Suprapubic skin (tissue), 4 donors: Measurements from ENCODE around the gene ATP2A3. TPM values are rescaled to one million over a fixed set of nuclear protein-coding genes. Genes with fewer than 3 reads are reported as not detected.

ENCODE experiments used
- DNase-seq, 2 donors: peaks; one replicate each; pipeline ENCODE4 v3.0.0-alpha.2; 2019; ENCODE audit warnings: low spot score in 2 of 2
- H3K27ac ChIP-seq: fragments of 200-600 bp; sonication (generic); one replicate; pipeline ENCODE4 v1.5.1; 2019
- H3K27me3 ChIP-seq: fragments of 200-600 bp; sonication (generic); one replicate; pipeline ENCODE4 v1.5.1; 2019
- H3K36me3 ChIP-seq: fragments of 200-600 bp; sonication (generic); one replicate; pipeline ENCODE4 v1.5.1; 2019
- H3K4me1 ChIP-seq: fragments of 200-600 bp; sonication (generic); one replicate; pipeline ENCODE4 v1.5.1; 2019
- H3K4me3 ChIP-seq: fragments of 200-600 bp; sonication (generic); one replicate; pipeline ENCODE4 v1.5.1; 2019; ENCODE audit warnings: mild to moderate bottlenecking
- H3K9me3 ChIP-seq: fragments of 200-600 bp; sonication (generic); one replicate; pipeline ENCODE4 v1.5.1; 2019
- EP300 ChIP-seq: sonication (generic); formaldehyde crosslinking; IDR thresholded peaks from one replicate; pipeline ENCODE4 v1.6.1; 2017; ENCODE audit warnings: antibody characterized with exemption
- POLR2A ChIP-seq, 2 donors: fragments of 450-650 bp; IDR thresholded peaks; one replicate each; pipeline ENCODE4 v1.6.1; 2017; ENCODE audit warnings: antibody characterized with exemption in 2 of 2, mild to moderate bottlenecking in 2 of 2, moderate library complexity in 2 of 2
- POLR2AphosphoS5 ChIP-seq, 3 donors: sonication (generic); formaldehyde crosslinking; IDR thresholded peaks; one replicate each; pipeline ENCODE4 v1.6.1; 2017; ENCODE audit warnings: antibody characterized with exemption in 3 of 3
- WGBS: methylation state at CpG from one replicate; pipeline ENCODE4 v1.1.5; 2018; 5-methylcytosine and 5-hydroxymethylcytosine counted together
- total RNA-seq, 4 donors: library from RNA; depleted of rRNA; stranded (reverse); fragments of >200 nt; gene quantifications; one replicate each; pipeline ENCODE4 v1.1.0, GENCODE V29; 2016
- TF ChIP-seq, protein P1 (sequence below), 2 donors: fragments of 200-600 bp in 1 of 2; fragments of 450-650 bp in 1 of 2; sonication (generic) in 1 of 2; IDR thresholded peaks; one replicate each; pipeline ENCODE4 v1.5.1; 2016 to 2019; ENCODE audit warnings: antibody characterized with exemption in 2 of 2, mild to moderate bottlenecking in 1 of 2, moderate library complexity in 1 of 2

Gene ATP2A3
- total RNA-seq, 4 donors from 2014 or later = 22.4 to 61.7 (median 34.7) TPM

DNA sequence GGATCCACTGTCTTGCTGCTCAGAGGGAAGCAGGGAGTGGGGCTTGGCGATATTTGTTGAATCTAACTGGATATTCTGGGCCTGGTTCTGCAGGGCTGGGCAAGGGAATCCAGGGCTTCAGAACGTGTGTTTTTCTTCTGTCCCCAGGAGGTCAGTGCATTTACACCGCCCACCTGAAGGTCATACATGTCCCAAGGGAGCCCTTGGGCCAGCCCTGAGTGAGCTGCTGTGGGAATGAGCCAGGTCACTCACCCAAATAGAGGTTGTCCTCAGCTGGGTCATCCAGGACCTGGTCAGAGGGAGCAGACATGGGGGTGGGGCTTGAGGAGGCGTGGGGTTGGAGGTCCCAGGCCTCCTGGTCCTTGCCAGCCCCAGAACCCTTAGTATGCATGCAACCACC is 82.0 kb downstream of the ATP2A3 start:
- TF ChIP-seq, protein P1, sequence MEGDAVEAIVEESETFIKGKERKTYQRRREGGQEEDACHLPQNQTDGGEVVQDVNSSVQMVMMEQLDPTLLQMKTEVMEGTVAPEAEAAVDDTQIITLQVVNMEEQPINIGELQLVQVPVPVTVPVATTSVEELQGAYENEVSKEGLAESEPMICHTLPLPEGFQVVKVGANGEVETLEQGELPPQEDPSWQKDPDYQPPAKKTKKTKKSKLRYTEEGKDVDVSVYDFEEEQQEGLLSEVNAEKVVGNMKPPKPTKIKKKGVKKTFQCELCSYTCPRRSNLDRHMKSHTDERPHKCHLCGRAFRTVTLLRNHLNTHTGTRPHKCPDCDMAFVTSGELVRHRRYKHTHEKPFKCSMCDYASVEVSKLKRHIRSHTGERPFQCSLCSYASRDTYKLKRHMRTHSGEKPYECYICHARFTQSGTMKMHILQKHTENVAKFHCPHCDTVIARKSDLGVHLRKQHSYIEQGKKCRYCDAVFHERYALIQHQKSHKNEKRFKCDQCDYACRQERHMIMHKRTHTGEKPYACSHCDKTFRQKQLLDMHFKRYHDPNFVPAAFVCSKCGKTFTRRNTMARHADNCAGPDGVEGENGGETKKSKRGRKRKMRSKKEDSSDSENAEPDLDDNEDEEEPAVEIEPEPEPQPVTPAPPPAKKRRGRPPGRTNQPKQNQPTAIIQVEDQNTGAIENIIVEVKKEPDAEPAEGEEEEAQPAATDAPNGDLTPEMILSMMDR (IDR thresholded peaks at IDR 0.05) = no peak
- no peak for TF ChIP-seq POLR2AphosphoS5 (IDR thresholded peaks at IDR 0.05)
- no peak for TF ChIP-seq EP300
- no peak for TF ChIP-seq POLR2A (IDR thresholded peaks at IDR 0.05)
- Histone ChIP-seq H3K27ac (no peak overlapping the region), H3K4me3 (no peak overlapping the region), H3K4me1 (peaks cover 31% of the 10 kb centered on the region), H3K36me3 (peaks cover 41% of the 10 kb centered on the region), H3K9me3 (no peaks in the 10 kb centered on the region), H3K27me3 (no peaks in the 10 kb centered on the region)
- DNase-seq = no peak
- WGBS = 83% methylated on average over 3 of the region's 4 CpGs

- Histone ChIP-seq H3K36me3 (peaks cover 51% of the 10 kb centered on the region), H3K9me3 (no peaks in the 10 kb centered on the region), H3K27ac (no peak overlapping the region)
These were observed 83.3 kb downstream of the ATP2A3 start for GRCh38 chr17:3880983-3881382.

DNA sequence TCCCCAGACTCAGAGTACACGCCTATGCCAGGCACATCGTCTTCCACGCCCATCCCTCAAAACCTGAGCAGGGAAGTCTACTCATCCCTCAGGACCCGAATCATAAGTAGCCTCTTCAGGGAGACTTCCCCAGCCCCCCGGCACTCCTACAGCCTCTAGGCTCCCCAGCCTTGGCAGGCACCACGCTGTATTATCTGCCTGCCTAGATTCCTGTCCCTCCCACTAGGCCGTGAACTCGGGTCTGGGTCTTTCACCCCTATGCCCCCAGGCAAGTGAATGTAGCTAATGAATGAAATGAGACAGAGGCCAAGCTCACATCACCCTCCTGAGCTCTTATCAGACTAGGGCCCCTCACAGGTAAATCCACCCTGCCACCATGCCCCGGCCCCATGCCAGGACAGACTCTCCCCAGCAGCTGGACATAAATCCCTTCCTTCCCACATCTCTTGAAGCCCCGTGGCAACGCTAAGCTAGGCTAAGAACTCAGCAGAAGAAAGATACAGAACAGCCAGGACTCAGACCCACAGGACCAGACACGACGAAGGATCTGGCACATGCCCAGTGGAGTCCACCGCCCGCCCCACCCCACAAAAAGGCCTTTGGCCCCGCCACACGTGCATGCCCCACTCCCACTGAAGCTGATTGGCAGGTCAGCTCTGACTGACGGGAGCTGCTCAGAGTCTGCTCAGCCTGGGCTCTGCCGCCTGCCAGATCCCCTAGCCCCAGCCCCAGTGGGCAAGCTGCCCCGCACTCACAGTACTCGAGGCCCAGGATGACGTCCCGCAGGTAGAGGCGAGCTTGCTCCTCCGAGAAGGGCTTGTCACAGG is 84.4 kb downstream of the ATP2A3 start:
- peaks cover 52% of the 10 kb centered on the region for H3K36me3 ChIP-seq

More at GRCh38 chr17:3880983-3881382, 83.3 kb downstream of the ATP2A3 start:
- WGBS = 93% methylated on average over 7 of the region's 7 CpGs
- no peak for TF ChIP-seq EP300
- no peak for TF ChIP-seq POLR2A (IDR thresholded peaks at IDR 0.05)
- TF ChIP-seq, protein P1 (IDR thresholded peaks at IDR 0.05) = no peak
- TF ChIP-seq POLR2AphosphoS5 (IDR thresholded peaks at IDR 0.05) = no peak
- H3K4me3 ChIP-seq = no peak overlapping the region
- DNase-seq = no peak
- peaks cover 18% of the 10 kb centered on the region for H3K4me1 ChIP-seq
- no peaks in the 10 kb centered on the region for H3K27me3 ChIP-seq

GRCh38 chr17:3879186-3879585 is 85.1 kb downstream of the ATP2A3 start:
- Histone ChIP-seq H3K4me1 (peaks cover 9% of the 10 kb centered on the region), H3K36me3 (peaks cover 45% of the 10 kb centered on the region), H3K27me3 (no peaks in the 10 kb centered on the region), H3K27ac (no peak overlapping the region), H3K4me3 (no peak overlapping the region), H3K9me3 (no peaks in the 10 kb centered on the region)
- 35% methylated on average over 5 of the region's 5 CpGs for WGBS
- TF ChIP-seq EP300 = no peak
- TF ChIP-seq POLR2A (IDR thresholded peaks at IDR 0.05) = no peak
- TF ChIP-seq, protein P1 (IDR thresholded peaks at IDR 0.05) = no peak
- no peak for TF ChIP-seq POLR2AphosphoS5 (IDR thresholded peaks at IDR 0.05)
- no peak for DNase-seq

More for the DNA sequence above, 84.4 kb downstream of the ATP2A3 start:
- no peak for DNase-seq
- H3K4me3 ChIP-seq = no peak overlapping the region
- H3K27ac ChIP-seq = no peak overlapping the region
- peaks cover 9% of the 10 kb centered on the region for H3K4me1 ChIP-seq
- no peaks in the 10 kb centered on the region for H3K9me3 ChIP-seq
- WGBS = 43% methylated on average over 9 of the region's 25 CpGs
- no peaks in the 10 kb centered on the region for H3K27me3 ChIP-seq
- TF ChIP-seq POLR2A (IDR thresholded peaks at IDR 0.05) (no peak), POLR2AphosphoS5 (IDR thresholded peaks at IDR 0.05) (no peak), EP300 (no peak)
- TF ChIP-seq, protein P1 (IDR thresholded peaks at IDR 0.05) = no peak

DNA sequence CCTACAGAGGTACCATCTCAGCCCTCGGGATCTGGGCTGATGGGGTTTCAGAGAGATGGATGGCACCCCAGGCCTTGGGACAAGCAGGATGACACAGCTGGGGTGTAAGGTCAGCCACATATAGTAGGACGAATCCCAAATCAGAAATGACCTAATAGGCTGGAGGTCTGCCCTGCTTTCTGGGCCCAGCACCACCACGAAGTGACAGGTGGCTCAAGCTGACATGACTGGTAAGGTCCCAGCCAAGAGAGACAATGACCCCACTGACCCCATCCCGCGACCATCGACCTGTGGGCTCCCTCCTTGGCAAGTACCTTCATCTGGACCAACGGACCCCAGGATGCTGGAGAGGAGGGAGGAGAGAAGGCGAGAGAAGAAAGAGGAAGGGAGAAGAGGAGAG is 87.0 kb downstream of the ATP2A3 start:
- H3K27ac ChIP-seq = no peak overlapping the region
- H3K4me1 ChIP-seq = peaks cover 9% of the 10 kb centered on the region
- H3K36me3 ChIP-seq = peaks cover 47% of the 10 kb centered on the region
- no peaks in the 10 kb centered on the region for H3K27me3 ChIP-seq
- no peak for TF ChIP-seq POLR2A (IDR thresholded peaks at IDR 0.05)
- TF ChIP-seq EP300 = no peak
- no peak for TF ChIP-seq POLR2AphosphoS5 (IDR thresholded peaks at IDR 0.05)
- TF ChIP-seq, protein P1 (IDR thresholded peaks at IDR 0.05) = no peak
- H3K9me3 ChIP-seq = no peaks in the 10 kb centered on the region
- DNase-seq = no peak
- no peak overlapping the region for H3K4me3 ChIP-seq
- WGBS = 80% methylated on average over 7 of the region's 8 CpGs
